ENCODE measurements around the gene HTRA2.
"Not testable (repeated sequence)": the region's sequence is repeated elsewhere in the genome, so short reads cannot be mapped to it uniquely, and the experiment has no call there.

Gene HTRA2

GRCh38 chr2:74546004-74546403 lies 16.3 kb downstream of the HTRA2 start:
- DNase-seq = no peak

- DNase-seq = no peak
These were observed 18.7 kb downstream of the HTRA2 start for GRCh38 chr2:74548285-74548899.

- DNase-seq = peak; percentile 12
These were observed 19.4 kb downstream of the HTRA2 start for GRCh38 chr2:74548900-74549826.

- no peak for DNase-seq
These were observed 20.5 kb downstream of the HTRA2 start for GRCh38 chr2:74550231-74550630.

- DNase-seq = no peak
These were observed 21.8 kb downstream of the HTRA2 start for GRCh38 chr2:74551530-74551929.

- no peak for DNase-seq
These were observed 22.5 kb downstream of the HTRA2 start for GRCh38 chr2:74551942-74552913.

- no peak for DNase-seq
These were observed 23.4 kb downstream of the HTRA2 start for GRCh38 chr2:74552914-74553811.

- peak; percentile 74 for DNase-seq
These were observed 24.4 kb downstream of the HTRA2 start, which contains the start of the genes DOK1 and LOXL3 for GRCh38 chr2:74553892-74554819. Gene DOK1 (plus strand): TSS chr2:74554720. CDS start chr2:74554755, 35 bp downstream. Gene LOXL3 (minus strand): TSS chr2:74553942. CDS start chr2:74552634, 1,308 bp downstream.

GRCh38 chr2:74554820-74555531 lies 25.2 kb downstream of the HTRA2 start:
- peak; percentile 25 for DNase-seq

- no peak for DNase-seq
These were observed 25.9 kb downstream of the HTRA2 start for GRCh38 chr2:74555610-74556103.

- no peak for DNase-seq
These were observed 26.4 kb downstream of the HTRA2 start for GRCh38 chr2:74556159-74556558.

GRCh38 chr2:74556831-74557370 lies 27.2 kb downstream of the HTRA2 start:
- no peak for DNase-seq

GRCh38 chr2:74558284-74559230 lies 28.8 kb downstream of the HTRA2 start:
- no peak for DNase-seq

- DNase-seq = no peak
These were observed 30.2 kb downstream of the HTRA2 start for GRCh38 chr2:74559912-74560311.

- DNase-seq = peak; percentile 52
These were observed 30.9 kb downstream of the HTRA2 start for GRCh38 chr2:74560591-74560990.

- DNase-seq = not testable (repeated sequence)
These were observed 31.3 kb downstream of the HTRA2 start for GRCh38 chr2:74561022-74561421.

GRCh38 chr2:74562126-74562775 lies 32.5 kb downstream of the HTRA2 start:
- DNase-seq = no peak

- peak; percentile 50 for DNase-seq
These were observed 34.5 kb downstream of the HTRA2 start for GRCh38 chr2:74564222-74564621.
